Measurements from ENCODE around the gene ROPN1L.

- TF ChIP-seq CTCF (IDR thresholded peaks at IDR 0.05): no peak
- TF ChIP-seq EZH2 (IDR thresholded peaks at IDR 0.05): no peak
Observed at GRCh38 chr5:10501554-10502075, 59.9 kb downstream of the ROPN1L start.

All from neural progenitor cell (in vitro differentiated cells).